ENCODE measurements around the gene CIAPIN1. TPM values are rescaled to one million over a fixed set of nuclear protein-coding genes. Genes with fewer than 3 reads are reported as not detected.
A peak's percentile ranks its signal among the peaks of the same experiment; 100 is the strongest.

CIAPIN1 gene
- total RNA-seq, 2 experiments from 2014 or later, result 53.3 to 53.4 TPM

- ATAC-seq, result peak; percentile 49
- CTCF ChIA-PET, result no interaction called here
- no peak overlapping the region for H3K27ac Mint-ChIP-seq
- TF ChIP-seq, protein P1, sequence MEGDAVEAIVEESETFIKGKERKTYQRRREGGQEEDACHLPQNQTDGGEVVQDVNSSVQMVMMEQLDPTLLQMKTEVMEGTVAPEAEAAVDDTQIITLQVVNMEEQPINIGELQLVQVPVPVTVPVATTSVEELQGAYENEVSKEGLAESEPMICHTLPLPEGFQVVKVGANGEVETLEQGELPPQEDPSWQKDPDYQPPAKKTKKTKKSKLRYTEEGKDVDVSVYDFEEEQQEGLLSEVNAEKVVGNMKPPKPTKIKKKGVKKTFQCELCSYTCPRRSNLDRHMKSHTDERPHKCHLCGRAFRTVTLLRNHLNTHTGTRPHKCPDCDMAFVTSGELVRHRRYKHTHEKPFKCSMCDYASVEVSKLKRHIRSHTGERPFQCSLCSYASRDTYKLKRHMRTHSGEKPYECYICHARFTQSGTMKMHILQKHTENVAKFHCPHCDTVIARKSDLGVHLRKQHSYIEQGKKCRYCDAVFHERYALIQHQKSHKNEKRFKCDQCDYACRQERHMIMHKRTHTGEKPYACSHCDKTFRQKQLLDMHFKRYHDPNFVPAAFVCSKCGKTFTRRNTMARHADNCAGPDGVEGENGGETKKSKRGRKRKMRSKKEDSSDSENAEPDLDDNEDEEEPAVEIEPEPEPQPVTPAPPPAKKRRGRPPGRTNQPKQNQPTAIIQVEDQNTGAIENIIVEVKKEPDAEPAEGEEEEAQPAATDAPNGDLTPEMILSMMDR (IDR thresholded peaks at IDR 0.05), result peak; percentile 31
- POLR2A ChIA-PET, result interaction anchor here (0.9 kb wide), 1 partner anchor 15 kb away, joined by 3 read pairs; the partner anchor contains the start of gene CX3CL1
- DNase-seq, result no peak
- H3K27me3 Mint-ChIP-seq, result peaks cover 1% of the 10 kb centered on the region
- intact Hi-C loops (cut with micrococcal nuclease), result no loop called here
- no peak overlapping the region for H3K4me3 Mint-ChIP-seq
- peaks cover 10% of the 10 kb centered on the region for H3K4me1 Mint-ChIP-seq (ENCODE audit: low read depth)
- no peaks in the 10 kb centered on the region for H3K9me3 Mint-ChIP-seq
- no peaks in the 10 kb centered on the region for H3K36me3 Mint-ChIP-seq (ENCODE audit: low read depth)
Measured at GRCh38 chr16:57387598-57388354, 59.4 kb downstream of the CIAPIN1 start.

DNA sequence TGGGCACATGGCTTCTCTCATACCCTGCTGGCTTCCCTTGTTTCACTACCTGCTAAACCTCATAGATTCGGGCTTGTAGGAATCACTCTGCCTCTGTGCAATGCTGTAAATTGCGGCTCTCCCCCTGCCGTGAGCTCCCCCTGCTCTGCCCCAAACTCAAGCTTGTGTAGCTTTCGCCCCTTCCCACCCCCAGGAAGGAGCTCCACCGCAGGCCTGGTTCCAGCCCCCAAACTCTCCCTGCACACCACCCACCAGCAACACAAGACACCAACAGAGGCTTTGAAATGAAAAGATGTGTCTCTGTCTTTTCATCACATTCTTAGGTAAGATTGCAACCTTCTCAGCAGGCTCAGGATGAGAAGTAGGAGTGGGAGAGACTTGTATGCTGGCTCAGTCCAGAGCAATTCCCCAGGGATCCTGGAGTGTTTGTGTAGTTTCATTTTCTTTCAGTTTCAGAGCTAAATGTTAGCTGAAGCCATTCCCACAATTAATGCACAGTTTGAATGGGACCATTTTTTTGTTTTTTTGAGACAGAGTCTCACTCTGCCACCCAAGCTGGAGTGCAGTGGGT, 60.7 kb downstream of the CIAPIN1 start:
- POLR2A ChIA-PET, result no interaction called here
- Mint-ChIP-seq H3K27ac (no peak overlapping the region), H3K27me3 (peaks cover 1% of the 10 kb centered on the region), H3K36me3 (ENCODE audit: low read depth) (no peaks in the 10 kb centered on the region), H3K4me3 (no peak overlapping the region), H3K4me1 (ENCODE audit: low read depth) (peaks cover 12% of the 10 kb centered on the region), H3K9me3 (no peaks in the 10 kb centered on the region)
- TF ChIP-seq, protein P1 (IDR thresholded peaks at IDR 0.05), result no peak
- DNase-seq (no peak), ATAC-seq (no peak)
- intact Hi-C loops (cut with micrococcal nuclease), result no loop called here
- CTCF ChIA-PET, result no interaction called here

DNA sequence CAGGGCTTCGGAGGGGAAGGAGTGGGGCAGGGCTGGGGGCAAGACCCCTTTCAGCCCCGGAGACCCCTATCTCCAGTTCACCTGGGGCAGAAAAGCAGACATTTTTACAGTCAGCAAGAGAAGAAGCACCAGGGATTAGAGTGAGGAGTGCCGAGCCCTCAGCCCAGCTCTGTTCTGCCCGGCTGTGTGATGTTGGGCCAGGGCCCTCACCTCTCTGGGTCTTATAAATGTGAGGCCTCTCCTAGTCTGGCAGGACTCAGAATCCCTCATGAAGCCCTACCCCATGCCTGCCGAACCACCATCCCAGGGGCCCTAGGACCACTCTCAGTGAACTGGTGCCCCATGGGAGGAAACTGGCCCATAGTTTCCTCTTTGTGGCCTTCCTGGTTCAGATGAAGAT, 62.1 kb downstream of the CIAPIN1 start:
- Mint-ChIP-seq H3K4me1 (ENCODE audit: low read depth) (peaks cover 20% of the 10 kb centered on the region), H3K27ac (no peak overlapping the region), H3K9me3 (no peaks in the 10 kb centered on the region), H3K27me3 (no peaks in the 10 kb centered on the region), H3K36me3 (ENCODE audit: low read depth) (no peaks in the 10 kb centered on the region), H3K4me3 (no peak overlapping the region)
- ATAC-seq, result no peak
- no peak for DNase-seq
- ChIA-PET POLR2A (no interaction called here), CTCF (interaction anchor here (0.9 to 1.2 kb wide), 2 partner anchors 33 to 84 kb away, joined by 3 to 4 read pairs; no protein-coding TSS in a partner anchor)
- TF ChIP-seq, protein P1 (IDR thresholded peaks at IDR 0.05), result no peak
- intact Hi-C loops (cut with micrococcal nuclease), result no loop called here

DNA sequence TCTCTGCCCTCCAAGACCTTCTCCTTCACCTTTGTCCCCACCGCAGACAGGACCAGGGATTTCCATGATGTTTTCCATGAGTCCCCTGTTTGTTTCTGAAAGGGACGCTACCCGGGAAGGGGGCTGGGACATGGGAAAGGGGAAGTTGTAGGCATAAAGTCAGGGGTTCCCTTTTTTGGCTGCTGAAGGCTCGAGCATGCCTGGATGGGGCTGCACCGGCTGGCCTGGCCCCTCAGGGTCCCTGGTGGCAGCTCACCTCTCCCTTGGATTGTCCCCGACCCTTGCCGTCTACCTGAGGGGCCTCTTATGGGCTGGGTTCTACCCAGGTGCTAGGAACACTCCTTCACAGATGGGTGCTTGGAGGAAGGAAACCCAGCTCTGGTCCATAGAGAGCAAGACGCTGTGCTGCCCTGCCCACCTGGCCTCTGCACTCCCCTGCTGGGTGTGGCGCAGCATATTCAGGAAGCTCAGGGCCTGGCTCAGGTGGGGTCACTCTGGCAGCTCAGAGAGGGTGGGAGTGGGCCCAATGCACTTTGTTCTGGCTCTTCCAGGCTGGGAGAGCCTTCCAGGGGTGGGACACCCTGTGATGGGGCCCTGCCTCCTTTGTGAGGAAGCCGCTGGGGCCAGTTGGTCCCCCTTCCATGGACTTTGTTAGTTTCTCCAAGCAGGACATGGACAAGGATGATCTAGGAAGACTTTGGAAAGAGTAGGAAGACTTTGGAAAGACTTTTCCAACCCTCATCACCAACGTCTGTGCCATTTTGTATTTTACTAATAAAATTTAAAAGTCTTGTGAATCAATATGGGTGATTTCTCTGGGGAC, 62.7 kb downstream of the CIAPIN1 start:
- ATAC-seq (no peak), DNase-seq (no peak)
- H3K36me3 Mint-ChIP-seq (ENCODE audit: low read depth), result no peaks in the 10 kb centered on the region
- no peaks in the 10 kb centered on the region for H3K9me3 Mint-ChIP-seq
- H3K4me1 Mint-ChIP-seq (ENCODE audit: low read depth), result peaks cover 20% of the 10 kb centered on the region
- TF ChIP-seq, protein P1 (IDR thresholded peaks at IDR 0.05), result no peak
- ChIA-PET CTCF (interaction anchor here (0.9 to 1.2 kb wide), 2 partner anchors 34 to 84 kb away, joined by 3 to 4 read pairs; no protein-coding TSS in a partner anchor), POLR2A (no interaction called here)
- no peak overlapping the region for H3K27ac Mint-ChIP-seq
- no peaks in the 10 kb centered on the region for H3K27me3 Mint-ChIP-seq
- intact Hi-C loops (cut with micrococcal nuclease), result no loop called here
- H3K4me3 Mint-ChIP-seq, result no peak overlapping the region

Measured in activated CD8-positive, alpha-beta T cell treated with anti-CD3 and anti-CD28 coated beads for 36 hours (primary cell).